Measurements from ENCODE around the gene VAMP2.

VAMP2 gene

DNA sequence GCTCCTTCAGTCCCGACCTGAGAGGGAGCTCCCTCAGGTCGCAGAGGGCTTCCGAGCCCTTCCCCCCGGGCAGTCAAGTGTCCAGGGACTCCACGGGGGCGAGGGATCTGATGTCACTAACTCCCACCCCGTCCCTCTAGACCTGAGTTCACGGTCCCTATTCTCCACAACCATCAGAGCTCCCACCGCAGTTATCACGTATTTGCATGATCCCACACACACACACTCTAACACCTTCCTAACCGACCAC lies 6.8 kb downstream of the VAMP2 start:
- H3K27ac ChIP-seq: peak overlapping the region; percentile 53
- H4K20me1 ChIP-seq: peaks cover 20% of the 10 kb centered on the region
- H3K36me3 ChIP-seq: peaks cover 16% of the 10 kb centered on the region
- H3K9me3 ChIP-seq: no peaks in the 10 kb centered on the region
- H3K4me3 ChIP-seq: peak overlapping the region; percentile 63
- peak overlapping the region; percentile 71 for H3K9ac ChIP-seq
- peak overlapping the region; percentile 98 for H3K4me2 ChIP-seq
- H3K27me3 ChIP-seq: no peaks in the 10 kb centered on the region
- H3K4me1 ChIP-seq: peaks cover 69% of the 10 kb centered on the region
- no peak for TF ChIP-seq Cebpa-rat (IDR thresholded peaks at IDR 0.05)

DNA sequence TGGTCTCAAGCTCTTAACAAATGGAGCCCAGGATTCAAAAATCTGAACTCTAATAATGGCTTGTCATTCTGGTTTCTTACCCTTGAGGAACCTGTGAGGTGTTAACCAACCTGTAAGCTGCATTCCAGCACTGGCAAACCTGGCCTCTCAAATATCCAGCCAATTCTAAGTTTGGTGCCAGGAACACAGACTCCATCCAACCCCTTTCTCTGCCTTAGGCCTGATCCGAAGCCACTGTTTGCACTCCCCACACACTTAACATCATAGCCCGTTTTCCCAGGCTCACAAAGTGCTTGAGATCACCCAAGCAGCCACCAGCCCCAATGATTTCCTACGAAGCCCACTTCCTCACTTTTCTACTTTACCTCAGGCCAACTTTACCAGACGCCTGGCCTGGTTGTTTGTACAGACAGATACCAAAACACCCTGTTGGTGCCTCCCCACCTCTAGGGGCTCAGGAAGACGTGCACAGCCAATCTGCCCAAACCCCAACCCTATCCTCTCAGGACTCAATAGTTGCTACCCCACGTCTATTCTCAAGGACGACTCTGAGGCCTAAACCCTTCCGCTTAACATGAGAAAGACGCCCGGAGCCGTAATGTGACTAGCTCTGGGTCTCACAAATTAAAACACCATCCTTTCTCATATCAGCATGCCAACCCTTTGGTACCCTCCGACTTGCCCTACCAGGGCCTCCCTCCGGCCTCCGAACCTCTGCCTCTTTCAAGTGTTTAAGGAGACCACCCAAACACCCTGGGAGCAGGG lies 7.3 kb downstream of the VAMP2 start:
- no peaks in the 10 kb centered on the region for H3K27me3 ChIP-seq
- no peaks in the 10 kb centered on the region for H3K9me3 ChIP-seq
- H3K4me3 ChIP-seq: peak overlapping the region; percentile 63
- peaks cover 69% of the 10 kb centered on the region for H3K4me1 ChIP-seq
- peaks cover 21% of the 10 kb centered on the region for H4K20me1 ChIP-seq
- H3K9ac ChIP-seq: peak overlapping the region; percentile 71
- H3K36me3 ChIP-seq: peaks cover 14% of the 10 kb centered on the region
- TF ChIP-seq Cebpa-rat (IDR thresholded peaks at IDR 0.05): no peak
- H3K4me2 ChIP-seq: peak overlapping the region; percentile 98
- peak overlapping the region; percentile 53 for H3K27ac ChIP-seq

DNA sequence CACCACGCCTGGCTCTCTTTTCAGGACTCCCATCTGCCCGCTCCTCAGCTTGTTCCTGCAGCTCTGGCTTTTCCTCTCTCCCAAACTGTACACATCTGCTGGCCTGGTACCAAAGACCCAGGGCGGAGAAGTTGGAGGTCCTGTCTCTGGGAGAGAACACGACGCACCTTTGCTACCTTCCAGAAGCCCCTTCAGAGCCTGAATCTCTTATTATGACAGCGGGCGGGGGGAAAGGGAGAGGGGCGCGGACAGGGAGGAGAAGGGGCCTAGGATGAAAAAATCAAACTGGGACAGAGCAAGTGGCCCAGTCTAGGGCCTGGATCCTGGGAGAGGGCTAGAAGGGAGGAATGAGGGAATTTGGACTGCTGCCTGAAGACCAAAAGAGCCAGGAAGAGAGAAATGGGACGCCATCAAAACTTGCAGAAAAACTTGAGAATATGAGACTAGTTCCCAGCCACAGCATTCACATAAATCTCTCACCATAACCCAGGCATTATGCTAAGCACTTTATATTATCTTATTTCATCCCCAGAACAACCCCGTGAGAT lies 8.1 kb downstream of the VAMP2 start:
- Histone ChIP-seq H3K4me3 (peak overlapping the region; percentile 47), H3K4me1 (peaks cover 69% of the 10 kb centered on the region), H3K36me3 (peaks cover 16% of the 10 kb centered on the region), H3K4me2 (peak overlapping the region; percentile 98), H4K20me1 (peaks cover 21% of the 10 kb centered on the region), H3K9me3 (no peaks in the 10 kb centered on the region), H3K27ac (peak overlapping the region; percentile 42; the same call in 1 of the 2 replicates), H3K27me3 (no peaks in the 10 kb centered on the region), H3K9ac (peak overlapping the region; percentile 43; the same call in 1 of the 2 replicates)
- TF ChIP-seq Cebpa-rat (IDR thresholded peaks at IDR 0.05): no peak

DNA sequence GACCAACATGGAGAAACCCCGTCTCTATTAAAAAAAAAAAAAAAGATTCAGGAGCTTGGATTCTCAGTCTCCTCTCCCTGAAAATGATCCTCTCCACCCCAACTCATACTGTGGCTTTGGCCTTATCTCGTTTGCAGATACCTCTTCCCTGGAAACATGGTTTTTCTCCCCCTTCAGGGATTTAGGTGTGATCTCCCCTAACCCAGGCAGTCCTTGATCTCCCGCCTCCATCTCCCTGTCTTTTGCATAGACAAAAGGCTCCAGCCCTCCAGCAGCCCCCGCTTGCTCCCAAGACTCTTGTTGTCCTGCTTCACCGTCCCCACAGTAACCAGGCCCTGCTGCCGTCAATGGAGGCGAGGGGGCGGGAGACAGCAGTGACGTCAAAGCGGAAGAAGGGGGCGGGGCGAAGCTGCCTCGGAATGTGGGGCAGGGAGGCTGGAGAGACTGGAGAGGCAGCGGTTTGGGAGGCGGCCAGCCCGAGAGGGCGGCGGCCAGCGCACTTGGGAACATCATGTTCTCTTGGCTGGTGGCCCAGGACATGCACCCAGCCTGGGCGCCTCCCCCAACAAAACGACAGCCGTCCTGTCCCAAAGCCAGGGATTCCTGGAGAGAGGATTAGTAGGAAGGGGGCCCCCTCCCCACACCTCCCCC lies 8.7 kb downstream of the VAMP2 start:
- Histone ChIP-seq H3K4me2 (peak overlapping the region; percentile 98), H3K9me3 (no peaks in the 10 kb centered on the region)

DNA sequence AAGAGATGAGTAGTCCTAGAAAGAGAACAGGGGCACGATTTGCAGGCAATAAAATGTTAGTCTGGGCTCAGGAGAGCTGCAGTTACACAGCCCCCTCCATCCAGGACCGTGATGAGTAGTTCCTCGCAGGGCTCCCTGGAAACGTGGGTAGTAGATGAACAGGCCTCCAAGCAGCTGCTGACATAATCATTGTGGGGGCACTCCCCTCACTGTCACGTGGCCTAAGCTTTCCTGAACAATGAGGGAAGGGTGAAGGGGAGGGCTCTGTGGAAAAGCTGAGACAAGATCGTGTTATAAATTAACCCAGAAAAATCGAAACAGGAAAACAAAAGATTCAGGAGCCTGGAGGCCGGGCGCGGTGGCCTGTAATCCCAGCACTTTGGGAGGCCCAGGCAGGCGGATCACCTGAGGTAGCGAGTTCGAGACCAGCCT lies 9.2 kb downstream of the VAMP2 start:
- peak overlapping the region; percentile 47; the same call in 1 of the 2 replicates for H3K4me3 ChIP-seq
- peak overlapping the region; percentile 98 for H3K4me2 ChIP-seq
- H3K9ac ChIP-seq: 0 out of 2 replicates have a peak overlapping the region, but pooled peaks have one; percentile 43
- H3K36me3 ChIP-seq: peaks cover 22% of the 10 kb centered on the region
- H3K27me3 ChIP-seq: no peaks in the 10 kb centered on the region
- H4K20me1 ChIP-seq: peaks cover 21% of the 10 kb centered on the region
- TF ChIP-seq Cebpa-rat (IDR thresholded peaks at IDR 0.05): no peak
- peaks cover 64% of the 10 kb centered on the region for H3K4me1 ChIP-seq
- H3K9me3 ChIP-seq: no peaks in the 10 kb centered on the region
- H3K27ac ChIP-seq: peak overlapping the region; percentile 42; the same call in 1 of the 2 replicates

More for the DNA sequence above, 8.7 kb downstream of the VAMP2 start:
- peak overlapping the region; percentile 42; the same call in 1 of the 2 replicates for H3K27ac ChIP-seq
- no peaks in the 10 kb centered on the region for H3K27me3 ChIP-seq
- TF ChIP-seq Cebpa-rat (IDR thresholded peaks at IDR 0.05): no peak
- peak overlapping the region; percentile 47 for H3K4me3 ChIP-seq
- H3K4me1 ChIP-seq: peaks cover 66% of the 10 kb centered on the region
- H4K20me1 ChIP-seq: peaks cover 20% of the 10 kb centered on the region
- peaks cover 17% of the 10 kb centered on the region for H3K36me3 ChIP-seq
- peak overlapping the region; percentile 43; the same call in 1 of the 2 replicates for H3K9ac ChIP-seq

DNA sequence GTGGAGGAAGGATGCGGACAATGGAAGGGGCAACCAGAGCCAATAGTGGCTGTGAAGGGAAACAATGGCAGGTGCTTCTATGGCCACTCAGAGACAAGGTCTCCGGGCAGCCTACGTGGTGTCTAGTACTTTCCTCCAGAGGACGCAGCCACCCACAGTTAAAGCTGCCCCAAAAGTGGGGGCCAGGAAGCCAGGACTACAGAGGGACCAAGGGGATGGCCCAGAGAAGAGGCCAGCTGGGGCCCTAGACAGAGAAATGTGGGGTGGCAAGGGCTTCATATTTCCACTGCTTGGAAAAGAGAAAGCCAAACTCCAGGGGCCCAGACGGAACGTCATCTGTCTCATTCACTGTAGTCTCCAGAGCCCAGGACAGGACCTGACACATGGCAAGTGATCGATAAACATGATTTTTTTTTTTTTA lies 9.7 kb downstream of the VAMP2 start:
- H3K4me2 ChIP-seq: peak overlapping the region; percentile 98
- no peak overlapping the region for H3K9ac ChIP-seq
- peaks cover 26% of the 10 kb centered on the region for H4K20me1 ChIP-seq
- H3K27me3 ChIP-seq: no peaks in the 10 kb centered on the region
- H3K27ac ChIP-seq: peak overlapping the region; percentile 5; the same call in 1 of the 2 replicates
- no peaks in the 10 kb centered on the region for H3K9me3 ChIP-seq
- no peak for TF ChIP-seq Cebpa-rat (IDR thresholded peaks at IDR 0.05)
- peaks cover 27% of the 10 kb centered on the region for H3K36me3 ChIP-seq
- peaks cover 59% of the 10 kb centered on the region for H3K4me1 ChIP-seq
- H3K4me3 ChIP-seq: no peak overlapping the region

DNA sequence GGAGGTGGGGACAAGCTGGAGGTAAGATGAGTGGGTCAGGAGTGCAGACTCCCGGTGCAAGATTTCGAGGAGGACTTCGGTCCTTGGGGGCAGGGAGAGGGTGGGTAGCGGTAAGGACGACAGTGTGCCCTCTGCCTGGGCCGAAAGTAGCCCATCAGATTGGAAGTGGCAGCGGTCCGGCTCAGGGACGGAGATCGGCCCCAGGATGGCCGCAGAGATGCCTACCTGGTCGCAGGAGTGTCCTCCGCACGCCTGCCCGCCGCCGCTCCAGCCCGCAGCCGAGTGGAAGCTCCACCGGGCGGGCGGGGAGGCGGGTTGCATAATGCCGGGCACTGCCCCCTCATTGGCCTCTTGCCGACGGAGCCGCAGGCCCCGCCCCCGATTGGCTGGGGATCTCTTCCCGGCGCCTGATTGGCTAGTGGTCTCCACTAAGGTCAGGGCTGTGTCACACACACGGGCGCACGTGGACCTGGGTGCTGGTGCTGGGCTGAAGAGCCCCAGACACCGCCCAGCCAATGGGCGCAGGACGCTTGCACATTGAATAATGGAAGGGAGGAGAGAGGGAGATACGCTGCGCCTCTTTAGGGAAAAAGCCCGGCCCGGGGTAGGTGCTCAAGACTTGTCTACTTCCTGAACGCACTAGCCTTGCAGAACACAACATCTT lies 10.5 kb downstream of the VAMP2 start, which contains the start of gene PER1:
Gene PER1, minus strand, starts transcription at position 293 of the 664 bp plus-strand sequence. CDS start 1,698 bp downstream, outside the sequence.
- peaks cover 35% of the 10 kb centered on the region for H3K36me3 ChIP-seq
- H3K4me1 ChIP-seq: peaks cover 58% of the 10 kb centered on the region
- H3K27me3 ChIP-seq: no peaks in the 10 kb centered on the region
- peak within 1 kb of the TSS; percentile 88 for H3K4me3 ChIP-seq
- H3K9ac ChIP-seq: peak within 1 kb of the TSS; percentile 90
- H4K20me1 ChIP-seq: peaks cover 34% of the 10 kb centered on the region
- H3K9me3 ChIP-seq: no peaks in the 10 kb centered on the region
- H3K27ac ChIP-seq: peak within 1 kb of the TSS; percentile 82
- TF ChIP-seq Cebpa-rat (IDR thresholded peaks at IDR 0.05): peak; percentile 96
- peak within 1 kb of the TSS; percentile 98 for H3K4me2 ChIP-seq

DNA sequence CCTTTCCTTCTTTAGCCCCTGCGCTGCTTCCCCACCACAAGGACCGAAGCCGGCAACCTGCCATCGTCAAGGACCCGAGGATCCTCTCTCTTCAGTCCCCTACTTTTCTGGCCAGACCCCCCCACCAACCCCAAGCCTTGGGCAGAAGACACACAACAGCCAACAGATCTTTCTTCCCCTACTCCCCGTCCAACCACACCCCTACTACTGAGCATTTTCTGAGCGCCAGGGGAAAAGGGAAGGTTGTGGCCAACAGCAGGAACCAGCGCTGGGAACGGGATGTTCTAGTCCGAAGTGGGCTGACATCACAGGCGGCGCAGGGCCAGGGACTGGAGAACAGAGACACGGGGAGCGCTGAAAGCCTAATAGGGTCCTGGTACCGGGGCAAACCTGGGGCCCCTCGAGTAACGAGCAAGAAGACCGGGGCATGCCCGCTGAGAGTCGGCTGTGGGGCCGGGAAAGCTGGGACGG lies 11.1 kb downstream of the VAMP2 start:
- H3K27ac ChIP-seq: peak overlapping the region; percentile 82
- H3K9ac ChIP-seq: peak overlapping the region; percentile 90
- peaks cover 40% of the 10 kb centered on the region for H4K20me1 ChIP-seq
- H3K4me2 ChIP-seq: peak overlapping the region; percentile 98
- H3K36me3 ChIP-seq: peaks cover 41% of the 10 kb centered on the region
- H3K27me3 ChIP-seq: no peaks in the 10 kb centered on the region
- peak overlapping the region; percentile 88 for H3K4me3 ChIP-seq
- H3K4me1 ChIP-seq: peaks cover 53% of the 10 kb centered on the region
- no peak for TF ChIP-seq Cebpa-rat (IDR thresholded peaks at IDR 0.05)
- no peaks in the 10 kb centered on the region for H3K9me3 ChIP-seq

DNA sequence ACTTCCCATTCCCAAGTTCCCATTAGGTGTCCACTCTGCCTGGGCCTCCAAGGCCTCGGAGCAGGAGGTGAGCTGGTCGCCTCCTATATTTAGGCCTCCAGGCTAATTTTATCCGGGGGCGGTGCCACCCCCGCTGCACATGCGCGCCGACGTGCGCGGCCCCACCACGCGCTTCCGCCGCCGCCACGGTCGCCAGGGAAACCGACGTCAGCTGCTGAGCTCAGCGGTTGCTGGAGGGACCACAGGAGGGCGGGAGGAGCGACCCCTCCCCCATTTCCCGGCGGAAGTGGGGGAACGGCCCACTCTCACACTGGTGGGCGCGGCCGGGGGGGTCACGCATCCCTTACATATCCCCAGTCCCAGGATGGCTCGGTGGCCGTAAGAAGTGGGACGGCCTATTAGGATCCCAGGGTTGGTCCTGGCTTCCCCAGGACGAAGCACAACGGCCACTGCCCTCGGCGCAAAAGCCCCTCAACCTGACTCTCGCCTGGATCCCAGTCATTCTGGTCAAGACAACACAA lies 11.6 kb downstream of the VAMP2 start:
- peaks cover 44% of the 10 kb centered on the region for H4K20me1 ChIP-seq
- peak overlapping the region; percentile 98 for H3K4me2 ChIP-seq
- no peaks in the 10 kb centered on the region for H3K27me3 ChIP-seq
- no peaks in the 10 kb centered on the region for H3K9me3 ChIP-seq
- TF ChIP-seq Cebpa-rat (IDR thresholded peaks at IDR 0.05): no peak
- peaks cover 46% of the 10 kb centered on the region for H3K36me3 ChIP-seq
- H3K27ac ChIP-seq: peak overlapping the region; percentile 82
- peaks cover 53% of the 10 kb centered on the region for H3K4me1 ChIP-seq
- peak overlapping the region; percentile 88 for H3K4me3 ChIP-seq
- H3K9ac ChIP-seq: peak overlapping the region; percentile 90
